Measurements from ENCODE around the gene SNX25.

Gene SNX25

DNA sequence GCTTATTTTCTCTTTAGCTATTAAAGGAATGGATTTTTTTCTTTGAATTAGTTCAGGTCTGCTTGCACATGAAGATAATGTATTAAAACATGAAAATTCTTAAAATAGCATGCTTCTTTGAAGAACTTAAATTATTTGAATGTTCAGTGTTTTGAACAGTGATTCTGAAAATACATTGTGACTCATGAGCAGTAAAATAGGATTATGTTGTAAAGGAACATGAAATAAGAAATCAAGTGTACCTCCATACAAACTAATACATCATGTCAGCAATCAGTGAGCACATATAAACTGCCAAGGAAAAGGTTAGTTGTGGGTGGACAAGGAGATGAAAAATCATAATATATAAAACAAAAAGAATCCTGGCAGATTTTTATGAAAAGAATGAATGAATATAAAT, 66.1 kb downstream of the SNX25 start:
- H3K9me3 ChIP-seq = no peaks in the 10 kb centered on the region
- peaks cover 3% of the 10 kb centered on the region; the same call in 1 of the 2 replicates for H3K4me1 ChIP-seq
- peaks cover 38% of the 10 kb centered on the region for H3K36me3 ChIP-seq
- H3K27ac ChIP-seq = no peak overlapping the region
- H4K20me1 ChIP-seq = no peaks in the 10 kb centered on the region
- no peaks in the 10 kb centered on the region for H3K27me3 ChIP-seq
- H3K4me3 ChIP-seq = no peak overlapping the region
- H3K4me2 ChIP-seq = no peak overlapping the region
- no peak for TF ChIP-seq Cebpa-rat (IDR thresholded peaks at IDR 0.05)
- H3K9ac ChIP-seq = no peak overlapping the region

DNA sequence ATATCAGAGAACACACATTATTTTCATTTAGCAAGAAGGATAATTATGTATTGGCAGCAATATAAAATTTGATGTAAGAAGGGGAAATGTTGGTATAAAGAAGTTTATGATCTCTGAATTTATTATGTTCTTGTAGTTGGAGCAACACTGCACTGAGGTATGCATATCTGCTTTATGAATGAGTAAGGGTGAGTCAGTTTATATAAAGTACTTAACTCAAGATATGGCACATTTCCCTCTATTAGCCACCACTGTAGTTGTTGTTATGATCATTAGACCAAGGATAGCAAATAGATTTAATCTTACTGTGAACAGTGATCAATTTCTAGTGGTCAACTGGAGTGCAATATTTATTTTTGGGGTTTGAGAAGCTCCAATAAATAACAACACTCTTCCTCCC, 66.6 kb downstream of the SNX25 start:
- H4K20me1 ChIP-seq = no peaks in the 10 kb centered on the region
- no peaks in the 10 kb centered on the region for H3K27me3 ChIP-seq
- H3K36me3 ChIP-seq = peaks cover 33% of the 10 kb centered on the region
- H3K27ac ChIP-seq = no peak overlapping the region
- H3K9ac ChIP-seq = no peak overlapping the region
- no peak overlapping the region for H3K4me3 ChIP-seq
- H3K4me2 ChIP-seq = no peak overlapping the region
- no peak for TF ChIP-seq Cebpa-rat (IDR thresholded peaks at IDR 0.05)
- H3K4me1 ChIP-seq = peaks cover 7% of the 10 kb centered on the region; the same call in 1 of the 2 replicates
- no peaks in the 10 kb centered on the region for H3K9me3 ChIP-seq

- Histone ChIP-seq H3K9ac (no peak overlapping the region), H3K27me3 (no peaks in the 10 kb centered on the region), H3K9me3 (no peaks in the 10 kb centered on the region), H3K36me3 (peaks cover 26% of the 10 kb centered on the region), H3K27ac (no peak overlapping the region), H3K4me2 (no peak overlapping the region), H3K4me1 (peaks cover 7% of the 10 kb centered on the region; the same call in 1 of the 2 replicates), H4K20me1 (no peaks in the 10 kb centered on the region), H3K4me3 (no peak overlapping the region)
- no peak for TF ChIP-seq Cebpa-rat (IDR thresholded peaks at IDR 0.05)
Observed at GRCh38 chr4:185278716-185279115, 69.3 kb downstream of the SNX25 start.

DNA sequence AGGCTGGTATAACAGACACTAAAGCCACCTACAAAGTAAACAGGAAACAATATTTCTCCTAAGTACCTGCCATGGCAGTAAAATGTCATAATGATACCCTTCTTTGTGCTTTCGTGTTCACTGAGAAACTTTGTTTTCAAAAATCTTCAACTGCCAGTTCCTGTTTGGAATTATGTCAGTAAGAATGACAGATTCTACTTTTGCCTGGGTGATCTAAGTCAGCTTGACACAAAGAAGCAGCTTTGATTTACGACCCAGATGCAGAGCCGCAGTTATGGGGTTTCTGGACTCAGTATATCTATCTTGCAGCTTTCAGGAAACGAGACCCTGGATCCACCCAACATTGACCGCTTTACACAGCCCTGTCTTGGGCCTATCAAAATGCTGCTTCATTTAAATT, 71.2 kb downstream of the SNX25 start:
- Histone ChIP-seq H3K9ac (no peak overlapping the region), H3K9me3 (no peaks in the 10 kb centered on the region), H4K20me1 (no peaks in the 10 kb centered on the region), H3K27ac (no peak overlapping the region), H3K4me3 (no peak overlapping the region), H3K4me1 (peaks cover 7% of the 10 kb centered on the region; the same call in 1 of the 2 replicates), H3K4me2 (no peak overlapping the region), H3K36me3 (peaks cover 25% of the 10 kb centered on the region), H3K27me3 (no peaks in the 10 kb centered on the region)
- no peak for TF ChIP-seq Cebpa-rat (IDR thresholded peaks at IDR 0.05)

DNA sequence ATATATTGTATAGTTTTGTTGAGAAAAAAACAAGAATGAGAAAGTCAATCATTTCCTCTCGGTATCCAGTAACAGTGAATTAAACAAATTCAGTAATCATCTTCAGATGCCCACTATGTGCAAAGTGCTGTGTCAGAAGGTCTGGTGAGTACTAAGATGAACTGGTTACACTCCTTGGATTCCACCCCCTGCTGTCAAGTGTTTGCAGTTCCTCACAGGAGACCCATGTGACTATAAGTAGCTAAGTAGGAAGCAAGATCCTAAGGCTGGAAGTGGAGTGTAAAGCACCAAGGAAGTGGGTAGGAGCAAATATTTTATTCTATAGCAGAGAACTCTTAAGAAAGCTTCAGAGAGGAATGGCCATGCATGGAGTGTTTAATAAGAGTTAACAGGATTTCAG, 73.6 kb downstream of the SNX25 start:
- H3K4me3 ChIP-seq = no peak overlapping the region
- no peaks in the 10 kb centered on the region for H3K9me3 ChIP-seq
- H3K4me2 ChIP-seq = no peak overlapping the region
- H3K9ac ChIP-seq = no peak overlapping the region
- TF ChIP-seq Cebpa-rat (IDR thresholded peaks at IDR 0.05) = no peak
- peaks cover 15% of the 10 kb centered on the region; the same call in 1 of the 2 replicates for H3K36me3 ChIP-seq
- no peaks in the 10 kb centered on the region for H3K27me3 ChIP-seq
- no peak overlapping the region for H3K27ac ChIP-seq
- no peaks in the 10 kb centered on the region for H4K20me1 ChIP-seq
- peaks cover 7% of the 10 kb centered on the region; the same call in 1 of the 2 replicates for H3K4me1 ChIP-seq

DNA sequence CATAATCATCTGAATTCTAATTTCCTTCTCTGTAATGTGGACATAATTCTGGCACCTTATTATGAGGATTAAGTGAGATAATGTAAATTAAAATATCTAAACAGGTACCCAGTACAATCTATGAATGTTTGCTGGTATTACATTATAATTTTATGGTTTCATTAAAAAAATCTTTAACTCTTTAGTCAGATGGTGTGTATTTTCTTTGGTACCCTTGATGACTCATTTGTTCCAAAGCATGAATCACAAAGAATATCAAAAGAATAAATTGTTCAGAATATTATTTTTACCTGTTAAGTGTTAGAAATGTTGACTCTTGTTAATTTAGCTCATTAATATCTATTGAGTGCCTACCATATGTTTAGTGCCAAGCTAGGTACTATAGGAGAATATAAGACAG, 74.3 kb downstream of the SNX25 start:
- no peak for TF ChIP-seq Cebpa-rat (IDR thresholded peaks at IDR 0.05)
- Histone ChIP-seq H3K36me3 (peaks cover 18% of the 10 kb centered on the region), H3K4me2 (no peak overlapping the region), H3K9ac (no peak overlapping the region), H4K20me1 (no peaks in the 10 kb centered on the region), H3K27ac (no peak overlapping the region), H3K4me1 (peaks cover 7% of the 10 kb centered on the region; the same call in 1 of the 2 replicates), H3K4me3 (no peak overlapping the region), H3K9me3 (no peaks in the 10 kb centered on the region), H3K27me3 (no peaks in the 10 kb centered on the region)

- H3K4me3 ChIP-seq = no peak overlapping the region
- no peaks in the 10 kb centered on the region for H4K20me1 ChIP-seq
- H3K9ac ChIP-seq = no peak overlapping the region
- H3K9me3 ChIP-seq = no peaks in the 10 kb centered on the region
- no peak for TF ChIP-seq Cebpa-rat (IDR thresholded peaks at IDR 0.05)
- H3K27me3 ChIP-seq = no peaks in the 10 kb centered on the region
- no peak overlapping the region for H3K27ac ChIP-seq
- H3K4me2 ChIP-seq = no peak overlapping the region
- H3K36me3 ChIP-seq = peaks cover 35% of the 10 kb centered on the region
- peaks cover under 1% of the 10 kb centered on the region; the same call in 1 of the 2 replicates for H3K4me1 ChIP-seq
Observed at GRCh38 chr4:185285632-185286393, 76.4 kb downstream of the SNX25 start.

- no peak overlapping the region for H3K4me2 ChIP-seq
- no peaks in the 10 kb centered on the region for H4K20me1 ChIP-seq
- H3K36me3 ChIP-seq = peaks cover 43% of the 10 kb centered on the region
- H3K27ac ChIP-seq = no peak overlapping the region
- H3K27me3 ChIP-seq = no peaks in the 10 kb centered on the region
- no peak for TF ChIP-seq Cebpa-rat (IDR thresholded peaks at IDR 0.05)
- H3K4me3 ChIP-seq = no peak overlapping the region
- H3K9me3 ChIP-seq = no peaks in the 10 kb centered on the region
- no peak overlapping the region for H3K9ac ChIP-seq
- H3K4me1 ChIP-seq = no peaks in the 10 kb centered on the region
Observed at GRCh38 chr4:185286571-185286970, 77.2 kb downstream of the SNX25 start.

GRCh38 chr4:185287031-185287430, 77.6 kb downstream of the SNX25 start:
- Histone ChIP-seq H3K4me3 (no peak overlapping the region), H3K9ac (no peak overlapping the region), H3K9me3 (no peaks in the 10 kb centered on the region), H3K27me3 (no peaks in the 10 kb centered on the region), H3K36me3 (peaks cover 44% of the 10 kb centered on the region), H3K4me2 (no peak overlapping the region), H4K20me1 (no peaks in the 10 kb centered on the region), H3K4me1 (no peaks in the 10 kb centered on the region), H3K27ac (no peak overlapping the region)
- TF ChIP-seq Cebpa-rat (IDR thresholded peaks at IDR 0.05) = no peak

DNA sequence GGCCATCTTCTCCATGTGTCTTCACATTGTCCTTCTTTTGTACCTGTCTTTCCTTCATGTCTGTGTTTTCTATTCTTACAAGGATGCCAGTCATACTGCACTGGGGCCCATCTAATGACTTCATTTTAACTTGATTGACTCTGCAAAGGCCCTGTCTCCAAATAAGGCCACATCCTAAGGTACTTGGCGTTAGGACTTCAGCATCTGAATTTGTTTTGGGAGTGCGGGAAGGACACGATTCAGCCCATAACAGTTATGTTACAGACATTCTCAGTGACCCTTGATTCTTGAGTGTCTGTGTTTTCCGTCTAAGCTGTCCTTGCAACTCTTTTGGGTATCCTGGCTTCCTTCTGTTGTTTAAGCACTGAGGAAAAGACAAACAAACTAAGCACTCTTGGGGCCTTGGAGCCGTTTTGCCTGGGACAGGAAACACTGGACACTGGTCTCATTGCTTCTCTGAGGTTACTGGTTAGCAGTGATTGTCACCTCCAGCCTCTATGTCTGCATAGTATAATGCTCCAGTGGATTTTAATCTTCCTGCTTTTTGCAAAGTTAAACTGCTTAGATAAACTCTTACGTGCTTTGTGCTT, 80.7 kb downstream of the SNX25 start:
- no peak for TF ChIP-seq Cebpa-rat (IDR thresholded peaks at IDR 0.05)
- Histone ChIP-seq H3K9me3 (peaks cover 7% of the 10 kb centered on the region), H3K9ac (no peak overlapping the region), H3K4me1 (no peaks in the 10 kb centered on the region), H3K4me3 (no peak overlapping the region), H3K36me3 (peaks cover 55% of the 10 kb centered on the region), H3K27ac (no peak overlapping the region), H3K27me3 (no peaks in the 10 kb centered on the region), H4K20me1 (no peaks in the 10 kb centered on the region), H3K4me2 (no peak overlapping the region)

All from BLaER1 (cell line).